Measurements from ENCODE around the gene NT5C1A. TPM values are rescaled to one million over a fixed set of nuclear protein-coding genes. Genes with fewer than 3 reads are reported as not detected.

Gene NT5C1A
- total and polyA plus RNA-seq, 2 experiments from 2014 or later: not detected

DNA sequence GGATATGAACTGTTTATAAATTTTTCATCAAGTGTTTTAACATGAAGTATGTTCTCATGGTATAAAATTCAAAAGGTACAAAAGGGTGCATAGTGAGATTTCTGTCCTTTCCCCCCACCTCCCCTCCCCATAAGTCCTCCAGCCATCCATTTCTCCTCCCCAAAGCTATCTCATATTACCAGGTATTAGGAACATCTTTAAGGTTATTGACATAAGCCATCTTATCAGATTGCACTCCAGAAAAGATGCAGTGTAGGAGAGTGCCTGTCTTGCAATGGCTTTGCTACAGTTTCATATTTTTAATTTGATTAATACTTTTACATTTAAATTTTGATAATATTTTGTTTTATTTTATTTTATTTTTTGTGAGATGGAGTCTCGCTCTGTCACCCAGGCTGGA is 32.9 kb upstream of the NT5C1A start:
- TF ChIP-seq EZH2phosphoT487 (IDR thresholded peaks at IDR 0.05; ENCODE audit: insufficient read depth, low read depth): no peak
- TF ChIP-seq EZH2 (IDR thresholded peaks at IDR 0.05; ENCODE audit: insufficient read depth, poor library complexity, severe bottlenecking): no peak
- in situ Hi-C loops (cut with MboI): no loop called here
- Histone ChIP-seq H3F3A (ENCODE audit: insufficient read depth) (no peaks in the 10 kb centered on the region), H3K27me3 (replicated peaks; ENCODE audit: insufficient read depth) (peaks cover 41% of the 10 kb centered on the region), H4K20me1 (ENCODE audit: insufficient read depth) (no peaks in the 10 kb centered on the region), H2AFZ (no peak overlapping the region), H3K36me3 (ENCODE audit: low read depth) (no peaks in the 10 kb centered on the region), H3K9ac (no peak overlapping the region), H3K79me2 (ENCODE audit: insufficient read depth) (no peaks in the 10 kb centered on the region), H3K4me2 (ENCODE audit: unreplicated experiment) (no peak overlapping the region), H3K9me2 (ENCODE audit: insufficient read depth) (no peaks in the 10 kb centered on the region), H3K4me3 (no peak overlapping the region), H3K9me3 (ENCODE audit: low read depth) (no peaks in the 10 kb centered on the region), H3K4me1 (ENCODE audit: insufficient read depth) (no peaks in the 10 kb centered on the region), H3K27ac (no peak overlapping the region)
- 67 to 74% methylated on average over 1 of the region's 1 CpG for WGBS, 2 experiments (ENCODE audit: low coverage in 1 of 2, low lambda C conversion rate in 2 of 2, missing lambda C conversion rate in 2 of 2)
- no peak for DNase-seq

DNA sequence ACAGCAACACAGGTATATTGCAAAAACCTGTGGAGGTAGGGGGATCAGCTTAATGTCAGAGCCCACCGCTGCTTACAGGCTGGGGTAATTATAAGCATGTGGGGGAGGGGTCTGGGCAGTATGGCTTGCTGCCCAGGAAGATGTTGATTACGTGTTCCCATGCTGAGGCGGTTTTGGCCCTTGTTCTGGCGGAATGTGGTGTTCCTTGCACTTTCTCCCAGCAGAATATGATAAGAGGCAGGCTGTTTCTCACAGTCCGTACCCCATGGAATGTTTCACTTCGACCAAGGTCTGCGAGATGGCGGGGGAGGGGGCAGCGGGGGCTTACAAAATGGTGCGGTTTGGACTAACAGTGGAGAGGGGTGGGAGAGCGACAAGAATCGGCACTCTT is 29.1 kb upstream of the NT5C1A start:
- WGBS, 2 experiments (ENCODE audit: low coverage in 1 of 2, low lambda C conversion rate in 2 of 2, missing lambda C conversion rate in 2 of 2): 9 to 16% methylated on average over 10 to 12 of the region's 12 CpGs
- no peak for TF ChIP-seq EZH2 (IDR thresholded peaks at IDR 0.05; ENCODE audit: insufficient read depth, poor library complexity, severe bottlenecking)
- TF ChIP-seq EZH2phosphoT487 (IDR thresholded peaks at IDR 0.05; ENCODE audit: insufficient read depth, low read depth): no peak
- in situ Hi-C loops (cut with MboI): no loop called here
- no peak overlapping the region for H2AFZ ChIP-seq
- H3K4me1 ChIP-seq (ENCODE audit: insufficient read depth): no peaks in the 10 kb centered on the region
- peak; percentile 33 for DNase-seq
- H3K27ac ChIP-seq: no peak overlapping the region
- H3K79me2 ChIP-seq (ENCODE audit: insufficient read depth): no peaks in the 10 kb centered on the region
- H3K9ac ChIP-seq: no peak overlapping the region
- no peaks in the 10 kb centered on the region for H4K20me1 ChIP-seq (ENCODE audit: insufficient read depth)
- peaks cover 38% of the 10 kb centered on the region for H3K27me3 ChIP-seq (replicated peaks; ENCODE audit: insufficient read depth)
- H3K4me3 ChIP-seq: no peak overlapping the region
- no peaks in the 10 kb centered on the region for H3K9me3 ChIP-seq (ENCODE audit: low read depth)
- no peaks in the 10 kb centered on the region for H3K36me3 ChIP-seq (ENCODE audit: low read depth)
- no peaks in the 10 kb centered on the region for H3F3A ChIP-seq (ENCODE audit: insufficient read depth)
- H3K4me2 ChIP-seq (ENCODE audit: unreplicated experiment): no peak overlapping the region
- no peaks in the 10 kb centered on the region for H3K9me2 ChIP-seq (ENCODE audit: insufficient read depth)

DNA sequence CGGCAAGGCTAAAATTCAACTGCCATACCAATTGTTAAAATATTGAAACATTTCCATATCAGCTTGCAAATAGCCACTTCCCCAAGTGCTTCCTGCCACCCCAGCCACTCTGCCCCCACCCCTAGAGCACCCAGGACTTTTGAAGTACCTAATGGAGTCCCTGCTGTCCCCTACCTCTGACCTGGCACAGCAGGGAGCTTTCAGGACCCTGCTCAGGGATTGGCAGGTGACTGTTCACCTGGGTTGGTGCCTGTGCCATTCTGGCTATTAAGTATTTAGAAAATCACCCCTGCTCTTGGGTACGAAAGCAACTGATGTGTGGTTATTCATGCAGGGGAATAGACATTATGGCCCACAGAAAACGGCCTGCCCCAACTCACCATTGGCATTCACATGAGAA is 28.4 kb upstream of the NT5C1A start:
- H3K4me1 ChIP-seq (ENCODE audit: insufficient read depth): no peaks in the 10 kb centered on the region
- no peak overlapping the region for H2AFZ ChIP-seq
- no peak for TF ChIP-seq EZH2 (IDR thresholded peaks at IDR 0.05; ENCODE audit: insufficient read depth, poor library complexity, severe bottlenecking)
- no peak for TF ChIP-seq EZH2phosphoT487 (IDR thresholded peaks at IDR 0.05; ENCODE audit: insufficient read depth, low read depth)
- H3K79me2 ChIP-seq (ENCODE audit: insufficient read depth): no peaks in the 10 kb centered on the region
- no peak for DNase-seq
- no peak overlapping the region for H3K4me2 ChIP-seq (ENCODE audit: unreplicated experiment)
- no peak overlapping the region for H3K27ac ChIP-seq
- in situ Hi-C loops (cut with MboI): no loop called here
- H3K36me3 ChIP-seq (ENCODE audit: low read depth): no peaks in the 10 kb centered on the region
- no peak overlapping the region for H3K9ac ChIP-seq
- no peak overlapping the region for H3K4me3 ChIP-seq
- no peaks in the 10 kb centered on the region for H3F3A ChIP-seq (ENCODE audit: insufficient read depth)
- H3K9me3 ChIP-seq (ENCODE audit: low read depth): no peaks in the 10 kb centered on the region
- no peaks in the 10 kb centered on the region for H4K20me1 ChIP-seq (ENCODE audit: insufficient read depth)
- H3K9me2 ChIP-seq (ENCODE audit: insufficient read depth): no peaks in the 10 kb centered on the region
- H3K27me3 ChIP-seq (replicated peaks; ENCODE audit: insufficient read depth): peaks cover 32% of the 10 kb centered on the region
- 50 to 57% methylated on average over 3 of the region's 3 CpGs for WGBS, 2 experiments (ENCODE audit: low coverage in 1 of 2, low lambda C conversion rate in 2 of 2, missing lambda C conversion rate in 2 of 2)

DNA sequence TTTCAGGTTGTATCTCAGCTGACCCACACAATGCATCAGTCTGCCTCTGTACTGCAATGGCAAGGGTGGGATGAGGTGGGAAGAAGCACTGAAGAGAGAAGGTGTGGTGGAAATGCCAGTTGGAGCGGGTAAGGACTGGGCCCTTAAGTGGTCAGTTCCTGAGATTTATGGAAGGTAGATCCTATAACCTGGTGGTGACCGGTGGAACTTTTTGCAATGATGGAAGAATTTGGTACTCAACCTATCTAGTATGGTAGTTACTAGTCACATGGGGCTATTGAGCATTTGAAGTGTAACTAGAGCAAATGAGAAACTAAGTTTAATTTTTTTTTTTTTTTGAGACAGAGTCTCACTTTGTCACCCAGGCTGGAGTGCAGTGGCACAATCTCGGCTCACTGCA is 27.5 kb upstream of the NT5C1A start:
- Histone ChIP-seq H3K9me3 (ENCODE audit: low read depth) (no peaks in the 10 kb centered on the region), H3K9ac (no peak overlapping the region), H3F3A (ENCODE audit: insufficient read depth) (no peaks in the 10 kb centered on the region), H3K79me2 (ENCODE audit: insufficient read depth) (no peaks in the 10 kb centered on the region), H3K9me2 (ENCODE audit: insufficient read depth) (no peaks in the 10 kb centered on the region), H4K20me1 (ENCODE audit: insufficient read depth) (no peaks in the 10 kb centered on the region), H3K4me3 (no peak overlapping the region), H3K27ac (no peak overlapping the region), H3K4me2 (ENCODE audit: unreplicated experiment) (no peak overlapping the region), H2AFZ (no peak overlapping the region), H3K4me1 (ENCODE audit: insufficient read depth) (no peaks in the 10 kb centered on the region), H3K27me3 (replicated peaks; ENCODE audit: insufficient read depth) (peaks cover 39% of the 10 kb centered on the region), H3K36me3 (ENCODE audit: low read depth) (no peaks in the 10 kb centered on the region)
- TF ChIP-seq EZH2phosphoT487 (IDR thresholded peaks at IDR 0.05; ENCODE audit: insufficient read depth, low read depth) (no peak), EZH2 (IDR thresholded peaks at IDR 0.05; ENCODE audit: insufficient read depth, poor library complexity, severe bottlenecking) (no peak)
- no peak for DNase-seq
- 90 to 94% methylated on average over 3 of the region's 3 CpGs for WGBS, 2 experiments (ENCODE audit: low coverage in 1 of 2, low lambda C conversion rate in 2 of 2, missing lambda C conversion rate in 2 of 2)
- in situ Hi-C loops (cut with MboI): no loop called here

DNA sequence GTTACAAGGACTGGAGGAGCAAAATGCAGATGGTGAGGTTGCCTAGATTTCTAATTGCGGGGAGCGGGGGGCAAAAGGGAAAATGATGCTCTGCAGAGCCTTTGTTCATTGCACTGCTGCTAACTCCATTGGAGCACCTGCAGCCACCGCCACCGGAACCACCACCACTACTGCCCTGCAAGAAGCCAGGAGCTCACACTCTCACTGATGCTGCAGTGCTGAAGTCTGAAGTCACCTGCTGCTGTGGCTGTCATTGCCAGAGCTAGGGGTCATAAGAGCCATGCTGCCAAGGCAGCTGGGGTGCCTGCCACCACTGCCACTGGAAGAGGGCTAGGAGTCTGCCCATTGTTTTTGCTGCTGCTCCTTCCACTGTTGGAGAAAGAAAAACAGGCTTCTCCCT is 26.7 kb upstream of the NT5C1A start:
- Histone ChIP-seq H3K9me2 (ENCODE audit: insufficient read depth) (no peaks in the 10 kb centered on the region), H4K20me1 (ENCODE audit: insufficient read depth) (no peaks in the 10 kb centered on the region), H3F3A (ENCODE audit: insufficient read depth) (no peaks in the 10 kb centered on the region), H3K36me3 (ENCODE audit: low read depth) (no peaks in the 10 kb centered on the region), H3K4me1 (ENCODE audit: insufficient read depth) (no peaks in the 10 kb centered on the region), H2AFZ (no peak overlapping the region), H3K27ac (no peak overlapping the region), H3K9ac (no peak overlapping the region), H3K79me2 (ENCODE audit: insufficient read depth) (no peaks in the 10 kb centered on the region), H3K4me3 (no peak overlapping the region), H3K27me3 (replicated peaks; ENCODE audit: insufficient read depth) (peaks cover 46% of the 10 kb centered on the region), H3K4me2 (ENCODE audit: unreplicated experiment) (no peak overlapping the region), H3K9me3 (ENCODE audit: low read depth) (no peaks in the 10 kb centered on the region)
- in situ Hi-C loops (cut with MboI): no loop called here
- 84 to 86% methylated on average over 4 of the region's 4 CpGs for WGBS, 2 experiments (ENCODE audit: low coverage in 1 of 2, low lambda C conversion rate in 2 of 2, missing lambda C conversion rate in 2 of 2)
- TF ChIP-seq EZH2 (IDR thresholded peaks at IDR 0.05; ENCODE audit: insufficient read depth, poor library complexity, severe bottlenecking) (no peak), EZH2phosphoT487 (IDR thresholded peaks at IDR 0.05; ENCODE audit: insufficient read depth, low read depth) (no peak)
- DNase-seq: no peak

Measured in GM23248 (cell line).